ENCODE data around the gene ATP6V0A4.

Gene ATP6V0A4

GRCh38 chr7:138663725-138664710, 134.0 kb downstream of the ATP6V0A4 start:
- FAIRE-seq (no peak), DNase-seq (ENCODE audit: low spot score) (no peak)

GRCh38 chr7:138662991-138663320, 135.0 kb downstream of the ATP6V0A4 start:
- FAIRE-seq, result no peak

GRCh38 chr7:138662076-138662990, 135.7 kb downstream of the ATP6V0A4 start:
- FAIRE-seq (no peak), DNase-seq (ENCODE audit: low spot score) (no peak)

More at GRCh38 chr7:138662991-138663320, 135.0 kb downstream of the ATP6V0A4 start:
- no peak for DNase-seq (ENCODE audit: low spot score)

GRCh38 chr7:138661069-138661635, 136.8 kb downstream of the ATP6V0A4 start:
- no peak for FAIRE-seq

GRCh38 chr7:138658889-138659288, 139.1 kb downstream of the ATP6V0A4 start:
- FAIRE-seq (no peak), DNase-seq (ENCODE audit: low spot score) (no peak)

More at GRCh38 chr7:138661069-138661635, 136.8 kb downstream of the ATP6V0A4 start:
- DNase-seq (ENCODE audit: low spot score), result no peak

GRCh38 chr7:138657854-138658386, 140.1 kb downstream of the ATP6V0A4 start:
- FAIRE-seq, result no peak
- DNase-seq (ENCODE audit: low spot score), result no peak

- DNase-seq (ENCODE audit: low spot score) (no peak), FAIRE-seq (no peak)
These were observed 141.0 kb downstream of the ATP6V0A4 start for GRCh38 chr7:138656952-138657351.
